HepG2 (cell line): Measurements from ENCODE around the gene UNC5B. TPM values are rescaled to one million over a fixed set of nuclear protein-coding genes. Genes with fewer than 3 reads are reported as not detected.
A peak's percentile ranks its signal among the peaks of the same experiment; 100 is the strongest.

Experiments
- ATF3 ChIP-seq: sonication (generic); formaldehyde crosslinking; IDR thresholded peaks from 2 replicates; pipeline ENCODE4 v1.4.0; 2020; ENCODE audit warnings: missing genetic modification reagents
- CEBPG ChIP-seq: IDR thresholded peaks from 2 replicates; pipeline ENCODE4 v1.6.1; 2016
- CHCHD3 ChIP-seq: sonication (generic); formaldehyde crosslinking; IDR thresholded peaks from 2 replicates; pipeline ENCODE4 v1.8.0; 2022; ENCODE audit warnings: mild to moderate bottlenecking, missing genetic modification reagents, moderate library complexity
- ELF3 ChIP-seq: IDR thresholded peaks from 2 replicates; pipeline ENCODE4 v1.6.1; 2016; ENCODE audit warnings: missing genetic modification reagents, missing compliant biosample characterization
- FOXA1 ChIP-seq, 2 experiments: fragments of 450-650 bp in 1 of 2; sonication (generic) in 1 of 2; formaldehyde crosslinking in 1 of 2; IDR thresholded peaks; 2 replicates each; pipeline versions ENCODE4 v1.4.0 to v1.6.1; 2016 to 2020; ENCODE audit warnings: missing genetic modification reagents in 1 of 2
- FOXK2 ChIP-seq: fragments of 450-650 bp; IDR thresholded peaks from 2 replicates; pipeline ENCODE4 v1.6.1; 2016
- HMG20A ChIP-seq: IDR thresholded peaks from 2 replicates; pipeline ENCODE4 v1.6.1; 2016; ENCODE audit warnings: borderline replicate concordance
- KAT8 ChIP-seq: IDR thresholded peaks from 2 replicates; pipeline ENCODE4 v1.6.1; 2016; ENCODE audit warnings: missing genetic modification reagents, missing compliant biosample characterization
- NFIC ChIP-seq: IDR thresholded peaks from 2 replicates; pipeline ENCODE4 v1.6.1; 2012; ENCODE audit warnings: mild to moderate bottlenecking, low read length, inconsistent platforms
- NR2F2 ChIP-seq: IDR thresholded peaks from 2 replicates; pipeline ENCODE4 v1.6.1; 2012; ENCODE audit warnings: low read depth, inconsistent platforms, borderline replicate concordance
- PPARG ChIP-seq: conservative IDR thresholded peaks from 2 replicates; pipeline ENCODE4 v1.6.1; 2016; ENCODE audit warnings: missing biosample characterization, missing genetic modification reagents
- RARA ChIP-seq: IDR thresholded peaks from 2 replicates; pipeline ENCODE4 v1.6.1; 2016; ENCODE audit warnings: missing genetic modification reagents, missing compliant biosample characterization
- RXRB ChIP-seq: IDR thresholded peaks from 2 replicates; pipeline ENCODE4 v1.6.1; 2016; ENCODE audit warnings: borderline replicate concordance, missing genetic modification reagents, missing compliant biosample characterization
- SAP130 ChIP-seq: IDR thresholded peaks from 2 replicates; pipeline ENCODE4 v1.6.1; 2016; ENCODE audit warnings: low read depth
- SOX6 ChIP-seq, 2 experiments: fragments of 450-650 bp in 1 of 2; sonication (generic) in 1 of 2; formaldehyde crosslinking in 1 of 2; IDR thresholded peaks; 2 replicates each; pipeline versions ENCODE4 v1.4.0 to v1.6.1; 2017 to 2020; ENCODE audit warnings: antibody characterized with exemption in 1 of 2, mild to moderate bottlenecking in 1 of 2, missing genetic modification reagents in 1 of 2
- STAT6 ChIP-seq: sonication (generic); formaldehyde crosslinking; IDR thresholded peaks from 2 replicates; pipeline ENCODE4 v1.4.0; 2020; ENCODE audit warnings: missing genetic modification reagents, mild to moderate bottlenecking, borderline replicate concordance
- TEAD3 ChIP-seq: optimal IDR thresholded peaks from 2 replicates; pipeline ENCODE3; 2016; ENCODE audit warnings: borderline replicate concordance
- TFAP4 ChIP-seq: sonication (generic); IDR thresholded peaks from 2 replicates; pipeline ENCODE4 v1.6.1; 2016; ENCODE audit warnings: low read depth, borderline replicate concordance
- ZBTB42 ChIP-seq: sonication (generic); formaldehyde crosslinking; IDR thresholded peaks from 2 replicates; pipeline ENCODE4 v1.5.0; 2020; ENCODE audit warnings: mild to moderate bottlenecking, missing genetic modification reagents
- ZFP36 ChIP-seq: fragments of 150-350 bp; IDR thresholded peaks from 2 replicates; pipeline ENCODE4 v1.6.1; 2018; ENCODE audit warnings: borderline replicate concordance, low read length, low read depth; ENCODE audit not compliant: partially characterized antibody
- ZNF260 ChIP-seq: sonication (generic); formaldehyde crosslinking; IDR thresholded peaks from 2 replicates; pipeline ENCODE4 v1.4.0; 2020; ENCODE audit warnings: missing genetic modification reagents, low read depth, mild to moderate bottlenecking, borderline replicate concordance
- ZNF333 ChIP-seq: sonication (generic); formaldehyde crosslinking; IDR thresholded peaks from 2 replicates; pipeline ENCODE4 v1.4.0; 2020; ENCODE audit warnings: mild to moderate bottlenecking, missing genetic modification reagents, borderline replicate concordance
- ZNF576 ChIP-seq: sonication (generic); formaldehyde crosslinking; IDR thresholded peaks from 2 replicates; pipeline ENCODE4 v1.4.0; 2020; ENCODE audit warnings: mild to moderate bottlenecking, missing genetic modification reagents
- ZNF598 ChIP-seq: sonication (generic); formaldehyde crosslinking; IDR thresholded peaks from 2 replicates; pipeline ENCODE4 v1.5.1; 2020; ENCODE audit warnings: mild to moderate bottlenecking, missing genetic modification reagents, borderline replicate concordance
- ZNF816 ChIP-seq: sonication (generic); formaldehyde crosslinking; IDR thresholded peaks from 2 replicates; pipeline ENCODE4 v1.8.0; 2022; ENCODE audit warnings: missing genetic modification reagents, mild to moderate bottlenecking, borderline replicate concordance
- polyA plus RNA-seq, 8 experiments: library from polyadenylated mRNA; depleted of rRNA in 3 of 8; stranded (reverse) in 7 of 8; unstranded in 1 of 8; fragments of >200 nt; fragmentation: Illumina TruSeq in 4 of 8; extraction: Trizol in 4 of 8; gene quantifications; 2 replicates each; pipeline versions ENCODE4 v1.2.1 to v1.2.3, GENCODE V29; 2011 to 2016; ENCODE audit warnings: low read depth in 4 of 8, missing spikeins in 1 of 8, mixed read lengths in 1 of 8; ENCODE audit not compliant: insufficient read depth in 1 of 8
- total RNA-seq, 5 experiments: library from RNA; depleted of rRNA; stranded (reverse); fragments of >200 nt; fragmentation: Illumina TruSeq; extraction: Trizol; gene quantifications; 2 replicates each; pipeline ENCODE4 v1.2.3, GENCODE V29; 2016; ENCODE audit warnings: low read depth in 1 of 5

UNC5B gene
- total and polyA plus RNA-seq, 2 of the 13 experiments (the other 11 are each of a cell fraction or from before 2014, with no cell fraction given) = 0.07 TPM

GRCh38 chr10:71343392-71343773, 131.0 kb downstream of the UNC5B start (continued):
- no peak for TF ChIP-seq ZFP36
- peak; percentile 54 for TF ChIP-seq RARA (CRISPR knock-in tag)
- no peak for TF ChIP-seq SOX6 (IDR thresholded peaks at IDR 0.05)
- TF ChIP-seq SOX6 (CRISPR knock-in tag; IDR thresholded peaks at IDR 0.05) = peak; percentile 53; the same call in 1 of the 2 replicates
- TF ChIP-seq ZNF260 (CRISPR knock-in tag) = no peak
- no peak for TF ChIP-seq FOXA1 (IDR thresholded peaks at IDR 0.05)
- TF ChIP-seq FOXA1 (CRISPR knock-in tag; IDR thresholded peaks at IDR 0.05) = peak; percentile 55
- no peak for TF ChIP-seq ZNF333 (CRISPR knock-in tag)
- TF ChIP-seq SAP130 = peak; percentile 36
- TF ChIP-seq ZNF816 = no peak
- no peak for TF ChIP-seq ZNF598 (CRISPR knock-in tag)
- TF ChIP-seq PPARG (CRISPR knock-in tag) = peak; percentile 48
- TF ChIP-seq TEAD3 (CRISPR knock-in tag) = peak; percentile 21
- TF ChIP-seq ATF3 (CRISPR knock-in tag) = peak; percentile 21; the same call in 1 of the 2 replicates
- TF ChIP-seq ELF3 (CRISPR knock-in tag) = peak; percentile 77; the same call in 1 of the 2 replicates
- peak; percentile 30; the same call in 1 of the 2 replicates for TF ChIP-seq KAT8 (CRISPR knock-in tag)
- no peak for TF ChIP-seq FOXK2
- 0 out of 2 replicates have a peak, but pooled peaks have one; percentile 58 for TF ChIP-seq NR2F2
- no peak for TF ChIP-seq STAT6 (CRISPR knock-in tag)
- peak; percentile 18; the same call in 1 of the 2 replicates for TF ChIP-seq CEBPG (CRISPR knock-in tag)
- TF ChIP-seq ZNF576 = no peak
- peak; percentile 31; the same call in 1 of the 2 replicates for TF ChIP-seq HMG20A (CRISPR knock-in tag)
- 0 out of 2 replicates have a peak, but pooled peaks have one; percentile 44 for TF ChIP-seq NFIC
- TF ChIP-seq CHCHD3 (CRISPR knock-in tag) = no peak
- TF ChIP-seq TFAP4 = no peak
- peak; percentile 74; the same call in 1 of the 2 replicates for TF ChIP-seq ZBTB42 (CRISPR knock-in tag)
- peak; percentile 42; the same call in 1 of the 2 replicates for TF ChIP-seq RXRB (CRISPR knock-in tag)
